HG03432 (cell line): Measurements from ENCODE around the gene LINS1.
"Not testable (repeated sequence)": the region's sequence is repeated elsewhere in the genome, so short reads cannot be mapped to it uniquely, and the experiment has no call there.

ENCODE experiments used
- ATAC-seq: cut with Tn5 transposase; IDR thresholded peaks from one replicate; pipeline ENCODE4 v1.9.1; 2021; ENCODE audit warnings: mild to moderate bottlenecking, moderate library complexity; ENCODE audit not compliant: unreplicated experiment

The LINS1 gene

GRCh38 chr15:100601617-100602063, 344 bp downstream of the LINS1 start:
- peak; percentile 13 for ATAC-seq

GRCh38 chr15:100601163-100601562, 821 bp downstream of the LINS1 start:
- no peak for ATAC-seq

GRCh38 chr15:100598655-100599054, 3.3 kb downstream of the LINS1 start:
- no peak for ATAC-seq

DNA sequence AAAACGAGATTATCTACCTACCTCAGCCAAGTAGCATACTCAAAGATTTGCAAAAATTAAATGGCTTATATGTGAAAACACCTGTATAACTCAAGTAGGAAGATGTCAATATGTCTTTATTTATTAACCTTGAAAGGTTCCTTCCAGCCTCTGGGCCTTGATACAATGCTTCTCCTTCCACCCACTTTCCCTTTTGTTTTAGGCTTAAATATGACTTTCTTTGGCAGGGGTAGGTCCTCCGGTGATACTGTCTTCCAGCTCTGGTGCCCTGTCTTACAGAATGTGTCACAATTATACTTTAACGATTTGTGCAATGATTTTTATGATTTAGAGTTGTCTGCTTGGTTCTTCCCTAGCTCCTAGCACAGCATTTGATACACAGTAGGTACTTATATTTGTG, 4.1 kb downstream of the LINS1 start:
- ATAC-seq: no peak

- peak; percentile 84 for ATAC-seq
Observed at GRCh38 chr15:100596792-100597191, 5.2 kb downstream of the LINS1 start.

DNA sequence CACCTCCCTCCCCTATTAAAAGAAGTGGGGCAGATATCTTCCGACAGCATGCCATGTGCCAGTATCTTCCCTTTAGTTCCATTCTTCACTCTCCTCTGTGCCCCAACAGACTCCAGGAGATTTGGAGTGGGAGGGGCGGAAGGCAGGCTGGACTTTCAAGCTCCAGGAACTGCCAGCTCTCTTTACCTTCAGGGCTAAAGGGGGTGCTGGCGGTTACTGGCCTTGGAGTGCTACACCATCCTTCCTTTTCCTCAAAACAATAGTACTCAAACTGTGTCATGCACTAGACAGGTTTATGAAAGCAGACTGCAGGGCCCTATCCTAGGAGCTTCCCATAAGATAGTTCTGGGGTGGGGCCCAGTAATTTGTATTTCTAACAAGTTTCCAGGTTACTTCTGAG, 6.0 kb downstream of the LINS1 start:
- ATAC-seq: no peak

GRCh38 chr15:100593431-100593830, 8.6 kb downstream of the LINS1 start:
- ATAC-seq: no peak

DNA sequence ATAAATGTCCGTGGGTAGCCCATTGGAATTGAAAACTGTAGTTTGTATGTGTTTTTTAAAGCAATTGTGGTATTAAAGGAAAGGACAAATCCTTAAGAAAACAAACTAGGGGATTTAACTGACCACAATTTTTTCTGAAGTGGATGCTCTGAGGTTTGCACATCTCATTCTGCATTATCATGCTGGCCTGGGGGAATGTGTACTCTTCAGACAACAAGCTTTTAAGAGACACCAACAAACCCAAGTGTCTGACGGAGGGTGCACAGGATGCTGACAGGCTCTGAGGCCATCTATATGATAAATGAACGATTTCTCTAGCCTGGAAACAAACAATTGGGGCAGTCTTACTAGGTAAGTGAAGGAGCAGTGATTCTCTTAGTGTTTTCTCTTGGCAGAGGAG, 9.1 kb downstream of the LINS1 start:
- ATAC-seq: no peak

- no peak for ATAC-seq
Observed at GRCh38 chr15:100591835-100592234, 10.1 kb downstream of the LINS1 start.

DNA sequence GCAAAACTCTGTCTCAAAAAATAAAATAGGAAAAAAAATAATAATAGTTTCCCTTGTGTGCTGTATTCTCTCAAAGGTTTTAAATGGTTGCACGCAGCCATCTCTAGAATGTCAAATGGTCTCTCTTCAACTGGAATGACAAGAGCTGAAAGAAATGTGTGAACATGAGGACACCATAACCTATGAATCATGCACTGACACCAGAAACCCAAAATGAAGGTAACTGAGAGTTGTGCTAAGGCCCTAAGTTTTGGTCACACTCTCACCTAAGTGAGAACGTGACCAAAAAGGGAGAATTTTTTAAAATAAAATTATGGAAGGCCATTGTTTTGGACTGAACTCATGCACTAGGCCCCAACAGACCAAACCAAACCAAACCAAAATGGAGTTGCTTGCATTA, 10.8 kb downstream of the LINS1 start:
- ATAC-seq: not testable (repeated sequence)

GRCh38 chr15:100588638-100589242, 13.2 kb downstream of the LINS1 start:
- no peak for ATAC-seq

DNA sequence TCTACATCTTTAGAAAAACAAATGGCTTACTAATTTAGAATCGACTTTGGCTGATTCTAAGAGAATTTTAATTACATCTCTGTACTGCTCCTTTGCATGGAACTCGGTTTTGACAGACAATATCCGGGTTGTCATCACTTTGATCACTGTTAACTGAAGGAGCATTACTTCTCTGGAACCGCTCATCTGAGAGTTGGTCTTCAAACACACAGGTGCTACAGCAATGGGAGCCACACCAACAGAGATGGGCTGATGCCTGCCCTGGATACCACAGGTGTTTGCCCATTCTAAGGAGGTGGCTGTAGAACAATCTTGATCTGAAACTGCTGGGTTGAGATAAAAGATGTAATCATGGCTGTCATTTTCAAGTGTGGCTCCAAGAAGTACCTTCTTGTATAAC, 21.6 kb downstream of the LINS1 start:
- ATAC-seq: no peak

DNA sequence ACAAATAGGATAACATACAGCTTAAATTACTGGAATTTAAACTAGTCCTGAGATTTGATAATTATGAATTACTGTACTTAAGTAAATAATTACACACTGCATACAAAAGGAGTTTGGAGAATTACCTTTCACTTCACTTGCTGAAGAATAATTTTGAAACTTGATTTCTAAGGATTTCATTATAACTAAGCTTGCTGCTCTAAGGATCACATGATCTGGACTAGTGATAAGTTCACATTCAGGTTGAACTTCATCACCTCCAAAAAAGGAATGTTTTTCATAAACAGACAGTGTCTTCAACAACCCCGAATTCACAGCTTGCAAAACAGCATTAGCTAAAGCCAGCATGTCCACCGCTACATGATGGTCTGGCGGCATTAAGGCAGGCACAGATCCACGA, 28.5 kb downstream of the LINS1 start:
- ATAC-seq: no peak

DNA sequence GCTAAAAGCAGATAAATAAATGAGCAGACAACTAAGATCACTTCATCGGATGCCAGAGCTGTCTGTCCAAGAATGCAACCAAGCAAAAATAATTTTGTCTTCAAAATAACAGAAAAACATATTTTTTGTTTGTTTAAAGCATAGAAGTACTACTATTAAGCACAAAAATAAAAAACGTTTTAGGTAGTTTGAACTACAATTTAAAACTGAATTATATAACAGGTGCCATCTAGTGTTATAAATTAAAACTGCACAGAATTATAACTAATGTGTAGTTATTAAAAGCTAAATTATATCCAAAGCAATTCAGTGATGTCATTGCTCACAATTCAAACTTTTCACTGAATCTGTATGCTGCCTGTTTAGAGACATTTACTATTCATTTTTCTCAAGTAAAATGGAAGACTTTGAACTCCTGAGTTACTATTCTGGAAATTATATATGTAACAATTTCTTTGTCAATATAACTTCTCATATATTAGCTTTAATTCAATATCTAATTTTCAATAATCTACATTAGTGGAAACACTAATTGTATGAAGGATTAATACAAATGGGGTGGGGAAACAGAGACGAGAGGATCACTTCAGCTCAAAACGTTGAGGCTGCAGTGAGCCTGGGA, 29.5 kb downstream of the LINS1 start:
- no peak for ATAC-seq

- ATAC-seq: no peak
Observed at GRCh38 chr15:100571592-100572167, 30.3 kb downstream of the LINS1 start.

DNA sequence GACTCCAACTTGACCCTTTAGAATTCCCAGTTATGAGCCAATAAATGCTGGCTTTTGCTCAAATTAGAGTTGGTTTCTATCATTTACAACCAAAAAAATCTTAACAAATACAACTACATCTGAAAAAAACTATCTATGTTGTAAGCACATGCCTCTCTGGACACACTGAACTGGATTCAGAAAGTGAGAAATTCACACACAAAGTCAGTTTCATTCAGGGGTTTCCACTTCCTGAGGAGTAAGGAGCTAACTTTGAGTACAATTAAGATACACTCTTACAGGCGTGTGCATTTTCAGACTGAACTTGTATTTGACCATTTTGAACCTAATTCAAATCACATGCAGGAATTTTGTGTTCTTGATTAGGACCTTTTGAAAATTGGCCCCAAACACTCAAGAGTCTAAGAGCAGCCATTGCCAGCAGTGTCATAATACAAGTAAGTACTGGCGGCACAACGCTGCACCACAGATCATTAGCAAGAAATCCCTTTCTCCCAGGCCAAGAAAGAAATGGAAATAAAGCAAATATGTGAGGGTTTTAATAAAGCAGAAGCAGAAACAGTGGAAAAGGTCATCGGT, 31.2 kb downstream of the LINS1 start:
- peak; percentile 82 for ATAC-seq

DNA sequence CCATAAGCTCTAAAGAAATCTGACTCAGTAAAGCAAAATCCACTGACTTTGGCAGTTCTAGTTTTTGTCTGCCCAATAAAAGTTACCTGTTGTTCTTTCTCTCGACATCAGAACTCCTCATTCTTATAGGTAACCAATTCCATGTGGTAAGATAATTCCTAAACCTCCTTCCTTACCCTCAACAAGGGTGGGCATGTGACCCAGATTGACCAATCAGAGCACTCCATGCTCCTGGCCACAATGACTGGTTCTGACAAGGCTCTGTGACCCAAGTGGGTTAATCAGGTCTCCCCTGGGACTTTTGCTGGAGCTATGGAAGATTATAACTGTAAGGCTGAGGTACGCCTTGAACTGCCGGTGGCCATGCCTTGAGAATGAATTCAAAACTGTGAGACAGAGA, 31.7 kb downstream of the LINS1 start:
- peak; percentile 32 for ATAC-seq

GRCh38 chr15:100569391-100569790, 32.6 kb downstream of the LINS1 start:
- ATAC-seq: no peak

GRCh38 chr15:100566850-100567628, 34.9 kb downstream of the LINS1 start:
- no peak for ATAC-seq

DNA sequence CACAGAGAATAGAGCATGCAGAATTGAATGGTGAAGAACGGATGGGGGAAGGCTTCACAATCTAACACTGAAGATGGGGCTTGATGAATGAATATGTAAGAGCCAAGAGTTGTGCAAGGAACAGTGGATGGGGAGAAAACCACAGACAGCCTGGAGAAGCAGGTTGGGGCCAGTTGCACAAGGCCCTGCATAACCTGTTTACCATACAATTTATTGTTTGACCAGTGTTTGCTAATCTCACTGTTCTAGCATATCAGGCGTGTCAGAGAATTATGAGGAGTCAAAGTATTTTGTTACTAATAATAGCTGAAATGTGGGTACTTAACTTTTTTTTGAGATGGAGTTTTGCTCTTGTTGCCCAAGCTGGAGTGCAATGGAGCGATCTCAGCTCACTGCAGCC, 36.4 kb downstream of the LINS1 start:
- no peak for ATAC-seq

DNA sequence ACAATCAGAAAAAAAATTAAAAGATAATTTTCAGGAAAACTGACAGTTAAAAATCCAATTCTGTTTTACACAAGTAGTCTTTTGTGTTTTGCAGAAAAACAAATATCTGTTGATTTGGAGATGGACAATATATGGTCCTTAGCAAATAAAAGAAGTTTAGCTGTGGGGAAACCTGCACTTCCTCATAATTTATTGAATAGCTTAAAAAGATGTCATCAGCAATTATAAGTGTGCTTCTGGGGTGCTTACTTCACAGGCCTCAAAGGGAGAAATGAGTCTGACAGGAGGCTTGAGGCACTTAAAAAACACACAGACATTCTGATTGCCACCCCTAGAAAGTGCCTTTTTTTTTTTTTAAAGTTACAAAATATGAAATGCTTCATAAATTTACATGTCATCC, 41.7 kb downstream of the LINS1 start:
- no peak for ATAC-seq
